NCI-H1092 treated with DMSO at 0.1 percent for 48 hours (cell line): ENCODE data around the gene REEP1.
A peak's percentile ranks its signal among the peaks of the same experiment; 100 is the strongest.
"Not testable (repeated sequence)": the region's sequence is repeated elsewhere in the genome, so short reads cannot be mapped to it uniquely, and the experiment has no call there.

Experiments
- DNase-seq: peaks from one replicate; lab custom pipeline; 2025; lab: John Stamatoyannopoulos, UW

The REEP1 gene

GRCh38 chr2:86345783-86346370 lies 8.5 kb upstream of the REEP1 start:
- DNase-seq = not testable (repeated sequence)

- DNase-seq = no peak
Observed at GRCh38 chr2:86344404-86344803, 7.0 kb upstream of the REEP1 start.

DNA sequence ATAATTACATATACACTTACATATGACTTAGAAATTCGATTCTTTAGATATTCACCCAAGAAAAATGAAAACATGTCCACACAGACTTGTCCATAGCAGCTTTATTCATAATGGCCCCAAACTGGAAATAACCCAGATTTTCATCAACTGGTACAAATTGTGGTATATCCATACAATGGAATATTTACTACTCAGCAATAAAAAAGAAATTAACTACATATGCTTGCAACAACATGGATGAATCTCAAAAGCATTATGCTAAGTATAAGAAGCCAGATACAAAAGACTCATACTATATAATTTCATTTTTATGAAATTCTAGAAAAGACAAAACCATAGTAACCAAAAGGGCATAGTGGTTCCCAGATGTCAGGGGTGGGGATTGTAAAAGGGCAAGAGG lies 5.1 kb upstream of the REEP1 start:
- DNase-seq = no peak

- no peak for DNase-seq
Observed at GRCh38 chr2:86341470-86341869, 4.0 kb upstream of the REEP1 start.

GRCh38 chr2:86338778-86339295 lies 1.4 kb upstream of the REEP1 start:
- no peak for DNase-seq

- DNase-seq = peak; percentile 13
Observed at GRCh38 chr2:86336675-86337243, 667 bp downstream of the REEP1 start.

- DNase-seq = no peak
Observed at GRCh38 chr2:86335865-86336674, 1.4 kb downstream of the REEP1 start.

GRCh38 chr2:86333378-86333777 lies 4.0 kb downstream of the REEP1 start:
- no peak for DNase-seq

DNA sequence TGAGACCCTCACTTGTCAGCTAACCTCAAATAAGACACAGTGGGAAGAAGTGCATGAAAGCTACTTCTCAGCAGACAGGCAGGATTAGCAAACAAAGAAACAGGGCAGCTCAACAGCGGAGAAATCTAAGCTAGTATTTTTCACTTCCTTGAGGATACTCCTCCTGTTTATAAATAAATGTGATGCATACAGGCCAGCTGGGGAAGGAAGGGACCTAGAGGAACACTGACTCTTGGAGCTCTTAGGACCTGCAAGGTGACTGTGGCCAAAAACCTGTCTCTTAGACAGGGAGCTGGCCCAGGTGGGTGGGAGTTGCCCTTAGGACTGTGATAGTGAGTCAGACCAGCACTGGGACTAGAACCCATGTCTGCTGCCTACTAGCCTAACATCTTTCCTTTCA lies 4.8 kb downstream of the REEP1 start:
- no peak for DNase-seq

DNA sequence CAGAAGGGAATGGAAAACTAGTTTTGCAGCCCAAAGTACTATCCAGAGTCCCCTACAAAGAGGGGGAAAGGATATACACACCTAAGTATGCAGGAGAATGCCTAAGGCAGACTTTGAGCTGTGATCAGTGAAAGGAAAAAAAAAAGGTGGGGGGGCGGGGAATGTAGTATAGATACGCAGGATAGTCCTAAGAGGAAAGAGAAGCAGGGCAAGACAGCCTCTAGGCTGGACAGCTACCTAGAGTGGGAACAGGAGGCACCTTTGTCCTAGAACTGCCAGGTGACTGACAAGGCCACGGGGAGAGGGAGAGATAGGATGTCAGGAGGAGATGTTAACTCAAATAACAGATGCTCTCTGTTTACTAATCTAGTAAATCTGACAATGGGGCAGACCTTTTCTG lies 6.0 kb downstream of the REEP1 start:
- no peak for DNase-seq

GRCh38 chr2:86330001-86330400 lies 7.4 kb downstream of the REEP1 start:
- DNase-seq = no peak

DNA sequence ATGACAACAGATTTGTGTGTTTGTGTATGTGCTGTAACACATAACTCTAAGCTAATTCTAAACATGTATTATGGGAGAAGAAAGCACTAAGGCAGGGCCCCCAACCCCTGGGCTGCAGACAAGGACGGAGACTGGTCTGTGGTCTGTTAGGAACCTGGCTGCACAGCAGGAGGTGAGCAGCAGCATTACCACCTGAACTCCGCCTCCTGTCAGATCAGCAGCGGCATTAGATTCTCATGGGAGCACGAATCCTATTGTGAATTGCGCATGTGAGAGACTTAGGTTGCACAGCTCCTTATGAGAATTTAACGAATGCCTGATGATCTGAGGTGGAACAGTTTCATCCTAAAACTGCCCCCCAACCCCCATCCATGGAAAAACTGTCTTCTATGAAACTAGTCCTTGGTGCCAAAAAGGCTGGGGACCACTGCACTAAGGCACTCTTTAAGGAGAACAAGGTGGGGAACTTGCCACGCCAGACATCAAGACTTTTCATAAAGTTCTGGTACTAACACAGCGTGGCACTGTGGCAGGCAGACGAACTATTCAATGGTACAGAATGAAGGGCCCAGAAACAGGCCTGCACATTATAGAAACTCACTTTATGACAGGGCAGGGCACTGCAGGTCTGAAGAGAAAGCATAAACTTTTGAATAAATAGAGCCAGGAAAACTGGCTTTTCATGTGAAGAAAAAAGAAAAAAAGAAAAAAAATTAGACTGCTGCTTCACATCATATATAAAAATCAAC lies 14.0 kb downstream of the REEP1 start:
- no peak for DNase-seq

- DNase-seq = no peak
Observed at GRCh38 chr2:86319700-86320580, 17.5 kb downstream of the REEP1 start.

DNA sequence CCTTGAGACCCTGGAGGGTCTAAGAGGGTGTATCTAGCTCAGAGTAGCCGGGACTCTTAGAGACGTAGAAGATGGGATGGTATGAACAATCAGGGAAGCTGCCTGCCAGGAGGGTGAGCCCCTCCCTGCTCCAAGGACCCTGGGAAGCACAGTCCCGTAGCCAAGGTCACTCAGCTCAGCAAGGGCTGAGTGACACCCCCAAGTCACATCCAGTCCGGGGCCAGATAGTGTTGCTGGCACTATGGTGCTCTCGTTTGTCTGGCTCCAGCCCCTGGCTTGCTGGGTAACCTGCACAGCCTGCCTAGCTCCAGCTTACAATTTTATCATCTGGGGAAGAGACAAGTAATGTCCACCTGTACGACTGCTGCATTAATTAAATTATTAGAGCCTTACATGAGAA lies 22.3 kb downstream of the REEP1 start:
- no peak for DNase-seq

DNA sequence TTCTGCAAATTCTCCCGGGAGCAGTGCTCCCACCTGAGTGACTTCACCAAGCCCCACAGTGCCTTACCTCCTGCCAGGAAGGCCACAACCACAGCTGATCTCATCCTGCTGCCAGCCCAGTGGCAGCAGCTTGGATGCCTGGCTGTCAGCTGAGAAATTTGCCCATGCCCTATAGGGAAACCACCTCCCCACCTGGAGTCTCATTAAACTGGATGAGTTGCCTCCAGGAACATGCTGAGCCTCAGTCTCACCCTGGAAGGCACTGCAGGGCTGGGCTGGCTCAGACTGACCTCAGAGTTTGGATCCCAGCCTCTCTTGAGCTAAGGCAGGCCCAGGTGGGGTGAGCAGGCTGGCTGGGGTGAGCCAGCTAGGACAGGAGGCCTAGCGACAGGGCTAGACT lies 23.3 kb downstream of the REEP1 start:
- no peak for DNase-seq

DNA sequence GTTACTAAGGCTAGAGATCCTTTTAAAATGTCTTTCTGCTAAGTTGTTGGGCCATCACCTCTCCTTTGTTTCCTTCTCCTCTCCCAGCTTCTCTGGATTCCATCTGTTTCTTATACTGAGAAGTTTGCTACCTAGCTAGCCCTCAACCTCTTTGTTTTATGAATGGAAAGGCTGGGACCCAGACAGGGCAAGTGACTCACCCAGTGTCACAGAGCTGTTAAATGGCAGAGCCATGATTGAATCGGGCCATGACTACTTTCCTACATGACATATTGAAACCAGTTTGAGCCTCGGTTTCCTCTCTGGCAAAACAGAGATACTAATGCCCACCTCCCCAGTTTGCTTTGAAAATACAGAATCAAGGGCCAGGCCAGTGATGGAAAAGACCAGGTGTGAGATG lies 24.1 kb downstream of the REEP1 start:
- no peak for DNase-seq

GRCh38 chr2:86311879-86312278 lies 25.5 kb downstream of the REEP1 start:
- DNase-seq = no peak

DNA sequence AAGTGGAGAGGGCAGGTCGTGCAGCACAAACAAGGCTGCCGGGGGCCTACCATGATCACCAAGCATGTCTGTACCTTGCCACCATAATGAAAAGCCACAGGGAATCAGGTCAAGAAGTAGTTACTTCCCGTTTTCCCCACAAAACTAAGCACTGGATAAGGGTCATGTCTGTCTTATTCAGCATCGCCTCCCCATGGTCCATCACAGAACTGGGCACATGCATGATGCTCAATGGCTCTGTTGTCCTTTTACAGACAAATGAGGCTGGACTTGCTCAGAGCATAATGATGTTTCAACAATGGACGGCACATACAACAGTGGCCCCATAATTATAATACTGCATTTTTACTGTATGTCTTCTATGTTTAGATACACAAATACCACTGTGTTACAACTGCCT lies 27.5 kb downstream of the REEP1 start:
- DNase-seq = no peak

DNA sequence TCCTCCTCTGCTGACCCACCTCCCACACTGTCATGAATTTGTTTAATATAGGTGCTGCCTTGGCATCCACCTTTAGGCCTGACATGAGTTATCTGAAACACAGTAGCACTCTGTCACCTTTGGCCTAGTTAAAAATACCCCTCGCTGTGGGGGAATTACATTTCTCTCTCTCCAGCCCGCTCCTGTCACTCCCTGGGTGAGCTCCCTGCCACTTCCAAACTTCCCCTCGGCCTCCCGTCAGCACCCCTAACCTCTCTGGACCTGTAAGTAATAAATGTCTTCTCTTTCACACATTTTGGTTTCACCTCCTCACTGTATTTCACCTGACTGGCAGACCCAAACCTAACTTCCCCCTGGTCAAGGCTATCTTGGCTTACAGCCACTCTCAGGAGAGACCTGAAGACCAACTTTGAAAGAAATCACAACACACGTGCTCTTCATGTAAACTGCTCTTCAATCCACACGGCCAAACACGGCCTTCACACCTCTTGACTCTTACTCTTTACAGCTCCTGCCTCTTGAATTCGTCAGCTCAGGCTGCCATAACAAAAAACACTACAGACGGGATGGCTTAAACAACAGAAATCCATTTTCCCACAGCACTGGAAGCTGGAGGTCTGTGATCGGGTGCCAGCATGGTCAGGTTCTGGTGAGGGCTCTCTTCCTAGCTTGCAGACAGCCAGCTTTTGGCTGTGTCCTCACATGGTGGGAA lies 28.3 kb downstream of the REEP1 start:
- DNase-seq = no peak

- no peak for DNase-seq
Observed at GRCh38 chr2:86308356-86308755, 29.1 kb downstream of the REEP1 start.

DNA sequence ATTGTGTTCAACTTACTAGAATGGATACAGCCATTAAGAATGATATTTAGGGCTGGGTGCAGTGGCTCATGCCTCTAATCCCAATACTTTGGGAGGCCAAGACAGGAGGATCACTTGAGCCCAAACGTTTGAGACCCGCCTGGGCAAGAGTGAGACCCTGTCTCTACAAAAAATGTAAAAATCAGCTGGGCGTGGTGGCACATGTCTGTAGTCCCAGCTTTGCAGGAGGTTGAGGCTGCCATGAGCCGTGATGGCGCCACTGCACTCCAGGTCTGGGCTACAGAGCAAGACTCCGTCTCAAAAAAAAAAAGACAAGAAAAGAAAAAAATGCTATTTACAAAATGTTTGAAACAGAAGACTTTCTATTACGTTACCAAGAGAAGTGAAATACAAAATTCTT lies 30.0 kb downstream of the REEP1 start:
- no peak for DNase-seq
